NCI-H748 (cell line): ENCODE data around the gene PDCD2L.
"Not testable (repeated sequence)": the region's sequence is repeated elsewhere in the genome, so short reads cannot be mapped to it uniquely, and the experiment has no call there.

ENCODE experiments used
- DNase-seq: peaks from one replicate; lab custom pipeline; 2025; ENCODE audit not compliant: unreplicated experiment; lab: John Stamatoyannopoulos, UW

PDCD2L gene, protein sequence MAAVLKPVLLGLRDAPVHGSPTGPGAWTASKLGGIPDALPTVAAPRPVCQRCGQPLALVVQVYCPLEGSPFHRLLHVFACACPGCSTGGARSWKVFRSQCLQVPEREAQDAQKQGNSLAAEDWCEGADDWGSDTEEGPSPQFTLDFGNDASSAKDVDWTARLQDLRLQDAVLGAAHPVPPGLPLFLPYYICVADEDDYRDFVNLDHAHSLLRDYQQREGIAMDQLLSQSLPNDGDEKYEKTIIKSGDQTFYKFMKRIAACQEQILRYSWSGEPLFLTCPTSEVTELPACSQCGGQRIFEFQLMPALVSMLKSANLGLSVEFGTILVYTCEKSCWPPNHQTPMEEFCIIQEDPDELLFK

DNA sequence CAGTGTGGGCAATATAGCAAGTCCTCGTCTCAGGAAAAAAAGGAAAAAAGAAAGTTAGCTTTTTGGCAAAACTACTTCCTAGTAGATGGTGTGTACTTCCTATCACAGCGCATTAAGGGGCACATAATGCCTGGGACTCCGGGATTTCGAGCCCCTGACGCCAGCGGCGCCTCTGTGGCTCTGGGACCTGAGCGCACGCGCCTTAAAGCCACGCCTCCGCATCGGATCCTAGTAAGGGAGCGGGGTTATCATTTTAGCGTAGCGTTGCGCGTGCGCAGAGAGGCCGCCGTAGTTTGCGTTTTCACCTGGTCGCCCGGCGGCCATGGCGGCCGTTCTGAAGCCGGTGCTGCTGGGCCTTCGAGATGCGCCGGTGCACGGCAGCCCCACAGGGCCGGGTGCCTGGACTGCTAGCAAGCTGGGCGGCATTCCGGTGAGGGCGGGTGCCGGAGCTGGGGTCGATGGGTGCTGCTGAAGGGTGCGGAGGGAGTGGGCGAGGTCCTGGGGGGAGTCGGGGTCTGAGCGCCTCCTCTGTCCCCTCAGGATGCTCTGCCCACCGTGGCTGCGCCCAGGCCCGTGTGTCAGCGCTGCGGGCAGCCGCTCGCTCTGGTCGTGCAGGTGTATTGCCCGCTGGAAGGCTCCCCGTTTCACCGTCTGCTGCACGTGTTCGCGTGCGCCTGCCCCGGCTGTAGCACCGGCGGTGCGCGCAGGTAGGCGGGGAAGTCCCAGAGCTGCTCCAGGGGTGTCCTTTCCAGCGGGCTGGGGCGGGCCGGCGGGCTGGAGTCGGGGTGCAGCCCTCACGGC is at the start of gene PDCD2L:
TSS of gene PDCD2L (plus strand) at position 291 of the 801 bp plus-strand sequence. CDS start at position 323, 32 bp downstream.
- DNase-seq, result peak; percentile 96

DNA sequence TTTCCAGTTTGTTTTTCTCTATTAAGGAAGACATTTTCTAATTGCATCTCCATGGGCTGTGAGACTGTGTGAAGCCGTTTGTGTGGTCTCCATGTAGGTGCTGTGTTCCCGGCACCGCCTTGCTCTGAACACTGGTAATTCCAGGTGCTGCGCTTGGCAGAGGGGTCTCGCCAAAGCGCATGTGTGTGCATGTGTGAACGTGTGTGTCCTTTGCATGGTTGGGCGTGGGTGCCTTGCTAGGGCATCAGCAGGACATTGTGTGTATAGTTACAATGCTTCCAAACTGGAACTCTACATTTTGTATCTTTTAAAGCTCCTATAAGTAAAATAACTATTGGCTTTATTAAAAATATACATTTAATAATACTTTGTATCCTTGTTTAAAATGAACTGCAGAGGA is 49.0 kb upstream of the PDCD2L start:
- no peak for DNase-seq

- DNase-seq, result no peak
These were observed 47.3 kb upstream of the PDCD2L start for GRCh38 chr19:34356875-34357274.

DNA sequence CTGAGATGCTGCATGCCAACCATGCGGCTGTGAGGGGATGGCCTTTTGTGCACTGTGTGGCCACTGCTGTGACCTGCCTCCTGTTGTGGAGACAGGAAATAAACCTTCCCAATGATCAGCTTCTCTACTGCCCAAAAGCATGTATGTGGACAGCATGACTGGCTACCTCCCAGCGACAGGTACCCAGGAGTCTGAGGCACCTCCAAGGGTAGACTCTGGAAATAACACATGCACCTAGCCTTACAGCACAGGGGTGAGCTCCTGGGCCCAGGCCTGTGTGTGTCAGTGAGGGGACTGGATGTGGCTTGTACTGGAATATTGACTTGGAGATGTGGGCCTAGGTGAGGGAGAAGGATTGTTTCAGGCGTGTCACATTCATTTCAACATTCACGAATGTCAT is 46.8 kb upstream of the PDCD2L start:
- DNase-seq, result no peak

DNA sequence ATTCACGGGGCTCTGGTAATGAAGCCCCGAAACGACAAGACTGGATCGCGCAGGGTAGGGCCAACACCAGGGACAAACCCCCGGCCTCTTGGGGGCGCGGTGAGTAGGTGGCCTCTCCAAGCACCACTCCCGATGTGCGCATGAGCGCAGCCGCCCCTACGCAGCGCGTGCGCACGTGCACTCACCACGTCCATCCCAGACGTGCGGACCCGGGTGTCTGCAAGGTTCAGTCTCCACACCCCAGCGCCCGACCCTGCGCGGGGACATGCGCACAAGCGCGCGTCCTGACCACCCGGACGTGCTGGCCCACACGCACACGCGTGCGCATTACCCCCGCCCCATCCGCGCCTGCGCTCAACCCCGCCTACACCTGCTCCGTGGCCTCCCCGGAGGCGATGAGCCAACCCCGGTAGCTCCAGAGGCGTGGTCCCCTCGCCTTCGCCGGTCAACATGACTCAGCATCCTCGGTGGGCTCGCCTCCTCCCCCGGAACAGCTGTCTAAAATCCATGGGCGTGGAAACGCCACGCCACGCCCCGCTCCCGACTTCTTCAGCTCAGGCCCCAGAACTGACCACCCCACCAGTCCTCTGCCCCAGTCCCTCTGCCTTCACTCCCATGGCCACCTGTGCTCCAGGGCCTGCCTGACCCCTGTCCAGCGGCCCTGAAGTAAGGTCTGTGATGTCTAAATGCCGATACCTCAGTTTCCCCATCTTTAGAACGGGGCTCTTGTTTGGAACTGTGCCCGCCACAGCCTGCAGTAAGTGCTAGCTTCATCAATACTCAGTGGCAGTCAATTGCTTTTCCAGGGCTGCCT is 44.9 kb upstream of the PDCD2L start:
- peak; percentile 100 for DNase-seq

- no peak for DNase-seq
These were observed 44.3 kb upstream of the PDCD2L start for GRCh38 chr19:34359954-34360315.

DNA sequence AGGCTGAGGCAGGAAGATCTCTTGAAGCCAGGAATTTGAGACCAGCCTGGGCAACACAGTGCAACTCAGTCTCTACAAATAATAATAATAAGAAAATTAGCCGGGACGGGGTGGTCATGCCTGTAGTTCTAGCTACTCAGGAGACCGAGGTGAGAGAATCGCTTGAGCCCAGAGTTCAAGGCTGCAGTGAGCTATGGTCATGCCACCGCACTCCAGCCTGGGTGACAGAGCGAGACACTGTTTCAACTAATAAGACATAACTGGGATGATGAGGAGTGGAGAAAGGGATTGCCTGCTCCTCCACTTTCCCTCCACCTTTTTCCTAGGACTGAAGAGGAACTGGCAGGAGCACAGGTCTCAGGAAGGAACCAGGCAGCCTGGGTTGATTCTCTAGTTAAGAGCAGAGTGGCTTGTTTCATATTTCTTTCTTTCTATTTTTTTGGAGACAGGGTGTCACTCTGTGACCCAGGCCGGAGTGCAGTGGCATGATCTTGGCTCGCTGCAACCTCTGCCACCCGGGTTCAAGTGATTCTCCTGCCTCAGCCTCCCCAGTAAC is 43.8 kb upstream of the PDCD2L start:
- DNase-seq, result no peak

GRCh38 chr19:34362679-34363069 is 41.5 kb upstream of the PDCD2L start:
- DNase-seq, result no peak

DNA sequence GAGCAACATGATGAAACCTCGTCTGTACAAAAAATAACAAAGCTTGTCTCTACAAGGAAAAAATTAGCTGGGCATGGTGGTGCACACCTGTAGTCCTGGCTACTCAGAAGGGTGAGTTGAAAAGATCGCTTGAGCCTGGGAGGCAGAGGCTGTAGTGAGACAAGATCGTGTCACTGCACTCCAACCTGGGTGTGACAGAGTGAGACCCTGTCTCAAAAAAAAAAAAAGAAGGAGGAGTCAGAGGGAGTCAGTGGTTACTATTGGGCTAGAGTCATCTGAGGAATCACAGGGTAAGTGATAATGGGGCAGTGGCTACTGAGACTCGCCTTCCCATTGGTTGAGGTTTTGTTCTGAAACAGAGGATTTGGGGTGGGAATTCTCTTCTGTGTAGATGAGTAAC is 41.1 kb upstream of the PDCD2L start:
- DNase-seq, result no peak

GRCh38 chr19:34363930-34364329 is 40.3 kb upstream of the PDCD2L start:
- no peak for DNase-seq

DNA sequence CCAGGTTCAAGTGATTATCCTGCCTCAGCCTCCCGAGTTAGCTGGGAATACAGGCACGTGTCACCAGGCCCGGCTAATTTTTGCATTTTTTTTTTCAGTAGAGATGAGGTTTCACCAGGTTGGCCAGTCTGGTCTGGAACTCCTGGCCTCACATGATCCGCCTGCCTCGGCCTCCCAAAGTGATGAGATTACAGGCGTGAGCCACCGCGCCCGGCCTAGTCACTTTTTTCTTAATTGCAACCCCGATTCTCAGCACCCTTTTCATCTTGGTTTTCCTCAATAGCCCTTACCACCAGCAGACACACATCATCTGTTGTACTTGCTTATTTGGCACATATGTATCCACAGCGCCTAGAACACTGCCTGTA is 39.8 kb upstream of the PDCD2L start:
- no peak for DNase-seq

DNA sequence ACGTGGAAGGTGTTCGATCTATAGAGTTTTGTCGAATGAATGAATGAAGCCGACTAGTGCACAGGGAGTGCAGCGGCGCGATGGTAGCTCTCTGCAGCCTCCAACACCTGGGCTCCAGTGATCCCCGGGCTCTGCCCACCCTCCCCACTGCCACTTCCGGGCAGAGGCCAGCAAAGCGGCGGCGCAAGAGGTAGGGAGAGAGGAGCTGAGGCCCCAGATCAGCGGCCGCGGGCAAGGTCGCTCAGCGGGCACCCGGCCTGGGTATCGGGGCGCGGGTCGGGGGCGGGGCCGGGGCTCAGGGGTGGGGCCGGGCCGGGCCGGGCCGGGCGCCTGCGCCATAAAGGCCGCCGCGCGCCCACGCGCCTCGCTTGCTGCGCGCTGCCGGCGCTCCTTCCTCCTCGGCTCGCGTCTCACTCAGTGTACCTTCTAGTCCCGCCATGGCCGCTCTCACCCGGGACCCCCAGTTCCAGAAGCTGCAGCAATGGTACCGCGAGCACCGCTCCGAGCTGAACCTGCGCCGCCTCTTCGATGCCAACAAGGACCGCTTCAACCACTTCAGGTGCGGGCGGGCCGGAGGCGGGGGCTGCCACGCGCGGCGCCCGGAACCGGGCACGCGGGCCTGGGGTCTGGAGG is 39.3 kb upstream of the PDCD2L start, which contains the start of gene GPI:
TSS of gene GPI (plus strand) at position 367 of the 633 bp plus-strand sequence. CDS start at position 438, 71 bp downstream.
- peak; percentile 87 for DNase-seq

DNA sequence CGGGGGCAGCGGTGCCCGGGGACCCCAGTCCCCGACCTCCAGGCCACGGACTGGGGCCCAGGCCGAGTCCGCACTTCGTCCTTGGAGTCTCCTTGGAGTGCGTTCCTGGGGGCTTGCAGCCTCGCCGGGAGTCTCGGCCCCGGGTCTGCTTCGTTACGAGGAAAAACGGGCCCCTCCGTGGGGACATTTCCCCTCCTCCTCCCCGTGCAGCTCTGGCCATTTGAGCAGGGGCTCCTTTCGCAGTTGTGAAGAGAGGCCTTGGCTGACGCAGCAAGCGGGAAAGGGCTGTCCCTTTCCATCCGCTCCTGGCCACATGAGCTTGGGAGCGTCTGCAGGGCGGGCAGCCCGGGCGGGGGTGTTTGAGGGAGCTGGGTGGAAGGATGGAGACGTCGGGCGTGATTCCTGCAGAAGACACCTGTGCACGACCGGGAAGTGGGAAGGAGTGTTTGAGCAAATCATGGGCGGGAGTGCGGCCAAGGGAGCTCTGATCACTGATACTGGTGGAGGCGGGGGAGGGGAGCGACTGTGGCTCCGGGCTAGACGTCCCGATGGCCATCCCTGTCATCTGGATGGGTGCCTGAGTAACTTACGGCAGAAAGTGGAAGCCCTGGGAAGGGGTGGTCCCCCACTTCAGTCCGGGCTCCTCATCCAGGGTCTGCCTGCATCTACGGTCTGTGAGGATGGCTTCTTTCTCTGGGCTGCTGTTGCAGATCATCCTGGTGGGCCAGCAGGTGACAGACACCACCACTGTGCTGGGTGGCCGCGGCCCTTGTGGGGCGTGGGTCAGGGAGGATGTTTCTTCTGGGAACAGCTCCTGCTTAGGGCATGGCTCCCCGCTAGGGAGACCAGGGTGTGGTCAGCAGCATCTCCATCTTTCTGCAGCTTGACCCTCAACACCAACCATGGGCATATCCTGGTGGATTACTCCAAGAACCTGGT is 38.5 kb upstream of the PDCD2L start:
- DNase-seq, result peak; percentile 60

DNA sequence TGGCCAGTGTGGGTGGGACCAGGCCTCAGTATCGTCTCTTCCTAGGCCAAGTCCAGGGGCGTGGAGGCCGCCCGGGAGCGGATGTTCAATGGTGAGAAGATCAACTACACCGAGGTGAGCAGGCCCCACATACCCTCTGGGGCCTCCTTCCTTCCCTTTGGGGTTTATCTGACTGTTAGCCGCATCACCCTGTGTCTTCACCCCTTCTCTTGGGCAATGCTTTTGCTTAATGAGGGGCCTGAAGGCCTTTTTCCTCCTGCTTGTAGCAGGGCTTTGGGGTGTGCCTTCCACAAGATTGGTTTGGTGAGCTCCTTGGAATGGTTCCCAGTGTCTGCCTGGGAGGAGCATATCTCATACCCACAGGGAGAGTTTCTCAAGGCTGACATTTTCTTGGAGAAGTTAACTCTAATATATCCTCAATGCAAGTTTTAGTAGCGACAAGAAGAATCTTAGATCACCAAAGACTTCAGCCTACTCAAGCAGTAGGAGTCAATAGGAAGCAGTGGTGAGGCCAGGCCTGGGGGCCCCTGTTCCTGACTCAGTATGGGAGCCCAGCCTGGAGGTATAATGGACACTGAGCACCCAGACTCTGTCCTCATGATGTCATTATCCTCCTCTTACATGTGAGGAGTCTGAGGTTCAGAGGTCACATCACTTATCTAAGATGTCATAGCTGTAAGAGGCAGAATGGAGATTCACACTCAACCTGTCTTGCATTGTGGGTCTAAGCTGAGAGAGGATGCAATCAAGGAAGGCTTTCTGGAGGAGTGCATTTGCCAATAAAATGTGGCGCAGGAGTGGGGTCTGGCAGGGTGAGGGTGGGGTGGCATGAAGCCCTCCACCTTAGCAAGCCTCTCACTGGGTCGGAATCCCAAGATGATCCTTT is 37.2 kb upstream of the PDCD2L start:
- DNase-seq, result no peak

DNA sequence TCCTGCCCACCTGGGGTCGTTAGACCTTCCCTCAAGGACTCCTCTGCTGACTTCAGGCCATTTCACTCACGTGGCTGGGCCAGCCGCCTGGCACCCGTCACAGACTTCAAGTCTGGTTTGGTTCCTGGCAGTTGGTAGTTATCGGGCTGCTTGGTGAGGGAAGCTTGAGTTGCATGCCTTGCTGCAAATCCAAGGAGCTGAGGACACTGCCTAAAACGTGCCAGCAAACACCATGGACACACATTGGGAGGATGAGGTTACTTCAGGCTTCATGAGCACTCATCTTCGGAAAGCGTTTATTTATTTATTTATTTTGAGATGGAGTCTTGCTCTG is 36.6 kb upstream of the PDCD2L start:
- DNase-seq, result no peak

- DNase-seq, result no peak
These were observed 35.9 kb upstream of the PDCD2L start for GRCh38 chr19:34368338-34368737.

GRCh38 chr19:34369166-34369565 is 35.0 kb upstream of the PDCD2L start:
- DNase-seq, result not testable (repeated sequence)

- no peak for DNase-seq
These were observed 34.1 kb upstream of the PDCD2L start for GRCh38 chr19:34370117-34370516.

- DNase-seq, result no peak
These were observed 33.2 kb upstream of the PDCD2L start for GRCh38 chr19:34370983-34371382.
